ENCODE results near the gene CLASP1. TPM values are rescaled to one million over a fixed set of nuclear protein-coding genes. Genes with fewer than 3 reads are reported as not detected.
"Not testable (repeated sequence)": the region's sequence is repeated elsewhere in the genome, so short reads cannot be mapped to it uniquely, and the experiment has no call there.

The CLASP1 gene
- total RNA-seq, 1 donor from 2014 or later: 54.1 TPM

DNA sequence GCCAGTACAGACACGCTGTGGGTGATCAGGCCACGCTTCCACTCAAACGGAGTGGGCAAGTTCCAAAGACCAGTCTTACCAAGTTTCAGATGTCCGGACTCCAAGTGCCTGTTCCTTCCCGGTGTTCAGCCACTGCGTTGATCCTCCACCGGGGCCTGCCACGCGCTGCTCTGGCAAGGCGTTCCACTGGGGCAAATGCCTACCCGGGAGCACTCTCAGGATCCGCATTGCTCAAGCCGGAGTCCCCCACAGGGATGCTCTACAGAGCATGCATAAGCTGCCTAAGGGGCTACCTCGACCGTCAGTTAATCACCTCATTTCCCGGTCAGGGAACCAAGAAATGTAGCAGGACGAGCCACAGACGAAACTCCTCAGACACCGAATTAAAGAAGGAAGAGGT is 37.0 kb upstream of the CLASP1 start:
- no peaks in the 10 kb centered on the region for H3K27me3 ChIP-seq (ENCODE audit: control insufficient read depth, insufficient read depth, low read length)
- no peaks in the 10 kb centered on the region for H3K36me3 ChIP-seq (ENCODE audit: control insufficient read depth, insufficient read depth, low read length)
- DNase-seq (ENCODE audit: low read depth): no peak
- H3K4me3 ChIP-seq (ENCODE audit: low read depth, low read length): no peak overlapping the region
- TF ChIP-seq, protein P1, sequence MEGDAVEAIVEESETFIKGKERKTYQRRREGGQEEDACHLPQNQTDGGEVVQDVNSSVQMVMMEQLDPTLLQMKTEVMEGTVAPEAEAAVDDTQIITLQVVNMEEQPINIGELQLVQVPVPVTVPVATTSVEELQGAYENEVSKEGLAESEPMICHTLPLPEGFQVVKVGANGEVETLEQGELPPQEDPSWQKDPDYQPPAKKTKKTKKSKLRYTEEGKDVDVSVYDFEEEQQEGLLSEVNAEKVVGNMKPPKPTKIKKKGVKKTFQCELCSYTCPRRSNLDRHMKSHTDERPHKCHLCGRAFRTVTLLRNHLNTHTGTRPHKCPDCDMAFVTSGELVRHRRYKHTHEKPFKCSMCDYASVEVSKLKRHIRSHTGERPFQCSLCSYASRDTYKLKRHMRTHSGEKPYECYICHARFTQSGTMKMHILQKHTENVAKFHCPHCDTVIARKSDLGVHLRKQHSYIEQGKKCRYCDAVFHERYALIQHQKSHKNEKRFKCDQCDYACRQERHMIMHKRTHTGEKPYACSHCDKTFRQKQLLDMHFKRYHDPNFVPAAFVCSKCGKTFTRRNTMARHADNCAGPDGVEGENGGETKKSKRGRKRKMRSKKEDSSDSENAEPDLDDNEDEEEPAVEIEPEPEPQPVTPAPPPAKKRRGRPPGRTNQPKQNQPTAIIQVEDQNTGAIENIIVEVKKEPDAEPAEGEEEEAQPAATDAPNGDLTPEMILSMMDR (IDR thresholded peaks at IDR 0.05; ENCODE audit: insufficient read depth, low read length, poor library complexity, severe bottlenecking): no peak

DNA sequence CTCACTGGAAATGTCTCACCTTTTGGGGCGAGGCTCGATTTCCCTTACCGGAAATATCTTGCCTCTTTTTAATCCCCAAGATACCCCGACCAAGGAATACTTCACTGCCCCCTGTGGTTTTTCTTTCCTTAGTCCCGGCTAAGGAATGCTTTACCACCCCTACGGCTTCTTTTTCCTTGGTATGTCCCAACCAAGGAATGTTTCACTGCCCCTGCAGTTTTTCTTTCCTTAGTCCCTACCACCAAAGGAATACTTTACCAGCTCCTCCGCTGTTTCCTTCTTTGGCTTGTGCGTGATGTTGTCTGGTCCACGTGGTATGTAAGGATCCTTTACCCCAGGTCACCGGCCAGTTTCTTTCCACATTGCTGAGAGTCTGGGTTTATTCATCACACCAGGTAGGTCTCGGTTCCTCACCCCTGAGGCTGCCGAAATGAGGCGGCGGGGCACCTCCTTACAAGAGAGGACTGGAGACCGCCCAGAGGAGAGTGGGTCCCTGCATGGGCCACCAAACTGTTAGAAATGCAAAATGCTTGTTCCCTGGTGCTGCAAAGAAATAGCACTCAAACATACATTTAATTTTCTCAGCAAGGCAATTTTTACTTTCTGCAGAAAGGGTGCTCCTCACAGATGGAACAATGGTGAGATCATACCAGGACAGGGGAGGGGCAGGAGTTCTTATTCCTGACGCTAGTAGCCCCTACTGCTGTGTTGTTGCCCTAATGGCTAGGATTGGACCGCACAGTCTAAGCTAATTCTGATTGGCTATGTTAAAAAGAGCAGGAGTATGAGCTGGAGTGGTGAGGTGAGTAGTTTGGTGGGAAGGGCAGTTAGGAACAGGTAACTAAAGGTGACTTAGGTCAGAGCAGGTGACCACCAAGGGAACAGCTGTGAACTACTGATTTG is 33.4 kb upstream of the CLASP1 start:
- H3K27me3 ChIP-seq (ENCODE audit: control insufficient read depth, insufficient read depth, low read length): no peaks in the 10 kb centered on the region
- DNase-seq (ENCODE audit: low read depth): no peak
- H3K4me3 ChIP-seq (ENCODE audit: low read depth, low read length): no peak overlapping the region
- H3K36me3 ChIP-seq (ENCODE audit: control insufficient read depth, insufficient read depth, low read length): no peaks in the 10 kb centered on the region
- TF ChIP-seq, protein P1 (IDR thresholded peaks at IDR 0.05; ENCODE audit: insufficient read depth, low read length, poor library complexity, severe bottlenecking): no peak

DNA sequence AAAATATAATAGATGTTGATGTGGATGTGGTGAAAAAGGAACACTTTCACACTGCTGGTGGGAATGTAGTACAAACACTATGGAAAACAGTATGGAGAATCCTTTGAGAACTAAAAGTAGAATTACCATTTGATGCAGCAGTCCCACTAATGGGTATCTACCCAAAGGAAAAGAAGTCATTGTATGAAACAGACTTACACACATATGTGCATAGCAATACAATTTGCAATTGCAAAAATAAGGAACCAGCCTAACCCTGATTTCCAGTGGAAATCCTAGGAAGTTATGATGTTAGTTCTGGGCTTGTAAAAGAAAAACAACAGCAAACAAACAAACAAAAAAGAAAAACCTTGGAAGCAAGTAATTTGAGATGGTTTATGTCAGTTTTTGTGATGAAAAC is 28.6 kb upstream of the CLASP1 start:
- no peaks in the 10 kb centered on the region for H3K27me3 ChIP-seq (ENCODE audit: control insufficient read depth, insufficient read depth, low read length)
- DNase-seq (ENCODE audit: low read depth): no peak
- TF ChIP-seq, protein P1 (IDR thresholded peaks at IDR 0.05; ENCODE audit: insufficient read depth, low read length, poor library complexity, severe bottlenecking): no peak
- H3K36me3 ChIP-seq (ENCODE audit: control insufficient read depth, insufficient read depth, low read length): no peaks in the 10 kb centered on the region
- H3K4me3 ChIP-seq (ENCODE audit: low read depth, low read length): no peak overlapping the region

DNA sequence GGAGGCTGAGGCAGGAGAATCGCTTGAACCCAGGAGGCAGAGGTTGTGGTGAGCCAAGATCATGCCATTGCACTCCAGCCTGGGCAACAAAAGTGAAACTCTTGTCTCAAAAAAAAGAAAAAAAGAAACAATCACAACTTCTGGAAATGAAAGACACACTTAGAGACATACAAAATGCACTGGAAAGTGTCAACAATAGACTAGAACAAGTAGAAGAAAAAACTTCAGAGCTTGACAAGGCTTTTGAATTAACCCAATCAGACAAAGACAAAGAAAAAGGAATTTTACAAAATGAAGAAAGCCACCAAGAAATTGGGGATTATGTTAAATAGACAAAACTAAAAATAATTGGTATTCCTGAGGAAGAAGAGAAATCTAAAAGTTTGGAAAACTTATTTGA is 22.4 kb upstream of the CLASP1 start:
- H3K4me3 ChIP-seq (ENCODE audit: low read depth, low read length); H3K27me3 ChIP-seq (ENCODE audit: control insufficient read depth, insufficient read depth, low read length); DNase-seq (ENCODE audit: low read depth); H3K36me3 ChIP-seq (ENCODE audit: control insufficient read depth, insufficient read depth, low read length): not testable (repeated sequence)

DNA sequence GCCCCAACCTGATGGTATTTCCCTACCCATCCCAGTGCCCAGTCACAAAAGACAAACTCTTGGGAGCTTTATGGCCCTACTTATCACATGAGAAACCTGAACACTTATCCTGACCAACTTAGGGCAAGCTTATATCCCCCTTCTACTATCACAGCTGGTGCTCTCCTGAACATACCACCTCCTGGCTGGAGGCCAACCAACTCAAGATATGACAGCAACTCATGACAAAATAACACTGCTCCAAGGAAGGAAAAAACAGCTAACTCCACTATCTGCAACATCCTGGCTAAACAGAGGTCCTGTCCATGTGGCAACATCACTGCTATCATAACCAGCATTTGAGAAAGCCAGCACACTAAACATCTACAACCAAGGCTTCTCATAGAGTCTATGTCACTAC is 20.9 kb upstream of the CLASP1 start:
- Histone ChIP-seq H3K36me3 (ENCODE audit: control insufficient read depth, insufficient read depth, low read length) (no peaks in the 10 kb centered on the region), H3K27me3 (ENCODE audit: control insufficient read depth, insufficient read depth, low read length) (no peaks in the 10 kb centered on the region), H3K4me3 (ENCODE audit: low read depth, low read length) (no peak overlapping the region)
- no peak for DNase-seq (ENCODE audit: low read depth)
- TF ChIP-seq, protein P1 (IDR thresholded peaks at IDR 0.05; ENCODE audit: insufficient read depth, low read length, poor library complexity, severe bottlenecking): no peak

DNA sequence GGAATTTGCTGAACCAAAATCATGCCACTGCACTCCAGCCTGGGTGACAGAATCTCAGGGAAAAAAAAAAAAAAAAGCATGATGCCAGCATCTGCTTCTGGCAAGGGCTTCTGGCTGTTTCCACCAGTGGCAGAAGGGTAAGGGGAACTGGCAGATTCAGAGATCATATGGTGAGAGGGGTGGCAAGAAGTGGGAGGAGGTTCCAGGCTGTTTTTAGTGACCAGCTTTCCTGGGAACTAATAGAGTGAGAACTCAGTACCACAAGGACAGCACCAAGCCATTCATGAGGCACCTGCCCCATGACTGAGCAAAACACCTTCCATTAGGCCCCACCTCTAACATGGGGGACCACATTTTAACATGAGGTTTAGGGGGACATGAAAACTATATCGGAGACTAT is 18.4 kb upstream of the CLASP1 start:
- no peak for DNase-seq (ENCODE audit: low read depth)
- TF ChIP-seq, protein P1 (IDR thresholded peaks at IDR 0.05; ENCODE audit: insufficient read depth, low read length, poor library complexity, severe bottlenecking): no peak

More for the DNA sequence above, 18.4 kb upstream of the CLASP1 start:
- H3K36me3 ChIP-seq (ENCODE audit: control insufficient read depth, insufficient read depth, low read length): no peaks in the 10 kb centered on the region
- H3K27me3 ChIP-seq (ENCODE audit: control insufficient read depth, insufficient read depth, low read length): no peaks in the 10 kb centered on the region
- no peak overlapping the region for H3K4me3 ChIP-seq (ENCODE audit: low read depth, low read length)
